NK-92 treated with Interleukin-12 subunit alpha and Interleukin-12 subunit beta, amount 100 ng/mL, for 24 hours (cell line): ENCODE data around the gene GRID1.

Experiments
- DNase-seq: peaks from one replicate; lab custom pipeline; 2025; lab: John Stamatoyannopoulos, UW

The GRID1 gene

DNA sequence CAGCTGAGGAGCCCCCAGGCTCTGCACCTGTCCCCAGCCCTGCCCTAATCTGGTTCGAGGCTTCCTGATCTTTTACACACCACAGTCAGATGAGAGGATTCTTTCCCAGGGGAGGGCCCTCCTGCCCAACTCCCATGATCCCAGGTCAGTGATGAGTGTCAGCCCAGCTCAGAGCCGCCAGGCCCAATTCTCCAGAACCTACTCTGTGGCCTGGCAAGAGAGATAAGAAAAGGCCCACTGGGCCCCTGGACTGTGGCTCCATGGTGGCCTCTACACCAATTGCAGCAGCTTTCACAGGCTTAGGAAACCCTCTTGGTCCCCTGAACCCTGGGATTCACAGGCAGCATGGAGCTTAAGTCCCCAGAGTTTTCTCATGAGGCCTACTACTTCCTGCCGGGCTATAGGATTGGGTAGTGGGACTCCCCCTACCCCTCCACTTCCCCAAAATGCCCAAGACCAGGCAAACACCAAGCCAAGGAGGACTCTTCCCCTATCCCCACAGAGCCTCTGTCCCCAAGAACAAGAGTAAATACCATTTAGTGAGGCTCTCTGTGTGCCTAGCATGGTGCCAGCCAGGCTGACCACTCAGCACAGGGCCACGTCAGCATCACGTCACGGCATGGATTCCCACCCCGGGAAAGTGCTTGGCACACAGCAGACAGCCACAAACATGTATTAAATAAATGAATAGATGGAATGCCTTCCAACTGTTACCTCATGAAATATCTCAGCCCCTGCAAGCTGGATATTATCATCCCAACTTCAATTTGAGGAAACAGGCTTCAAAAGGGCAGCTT lies 100.0 kb downstream of the GRID1 start:
- no peak for DNase-seq

DNA sequence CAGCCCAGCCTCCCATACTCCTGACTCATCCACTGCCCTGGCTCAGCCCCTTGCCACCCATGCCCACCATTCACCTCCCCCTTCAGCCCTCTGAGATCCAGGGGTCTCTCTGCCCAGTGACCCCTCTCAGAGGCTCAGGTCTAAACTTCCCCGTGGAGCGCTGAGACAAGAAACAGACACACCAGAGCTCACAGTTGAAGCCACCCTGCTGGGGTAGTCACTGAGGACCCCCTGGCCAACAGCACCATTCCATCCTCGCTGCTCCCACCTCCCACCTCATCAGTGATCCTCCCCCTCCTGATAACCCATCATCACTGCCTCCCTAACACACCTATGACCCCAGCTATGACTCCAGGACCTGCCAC lies 100.7 kb downstream of the GRID1 start:
- DNase-seq, result no peak

DNA sequence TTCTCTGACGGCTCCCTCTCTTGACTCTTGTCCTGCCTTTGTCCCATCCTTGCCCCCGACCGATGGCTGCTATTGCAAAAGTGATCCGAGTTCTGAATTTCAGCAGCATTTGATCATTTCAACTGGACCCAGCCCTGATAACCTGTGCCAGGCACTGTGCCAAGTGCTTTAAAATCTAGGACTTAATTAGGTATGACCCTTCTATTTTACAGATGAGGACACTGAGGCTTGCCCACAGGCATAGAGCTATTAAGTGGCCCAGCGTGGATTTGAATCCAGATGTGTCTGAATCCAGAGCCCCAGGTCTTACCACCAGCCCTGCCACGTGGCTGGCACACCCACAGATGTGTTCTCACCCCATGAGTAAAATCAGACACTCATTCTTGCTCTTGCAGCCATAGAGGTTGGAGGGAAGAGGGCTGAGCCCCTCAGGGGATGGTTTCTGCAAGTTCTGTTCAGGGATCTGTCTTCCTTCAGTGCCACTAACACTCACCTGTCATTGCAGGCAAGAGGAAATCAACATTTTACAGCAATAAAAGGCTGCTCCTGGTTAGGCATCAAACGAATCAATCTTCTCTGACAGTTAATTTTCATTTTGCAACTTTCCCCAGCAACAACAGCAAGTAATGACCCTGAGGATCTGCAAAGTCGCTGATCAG lies 101.2 kb downstream of the GRID1 start:
- no peak for DNase-seq

DNA sequence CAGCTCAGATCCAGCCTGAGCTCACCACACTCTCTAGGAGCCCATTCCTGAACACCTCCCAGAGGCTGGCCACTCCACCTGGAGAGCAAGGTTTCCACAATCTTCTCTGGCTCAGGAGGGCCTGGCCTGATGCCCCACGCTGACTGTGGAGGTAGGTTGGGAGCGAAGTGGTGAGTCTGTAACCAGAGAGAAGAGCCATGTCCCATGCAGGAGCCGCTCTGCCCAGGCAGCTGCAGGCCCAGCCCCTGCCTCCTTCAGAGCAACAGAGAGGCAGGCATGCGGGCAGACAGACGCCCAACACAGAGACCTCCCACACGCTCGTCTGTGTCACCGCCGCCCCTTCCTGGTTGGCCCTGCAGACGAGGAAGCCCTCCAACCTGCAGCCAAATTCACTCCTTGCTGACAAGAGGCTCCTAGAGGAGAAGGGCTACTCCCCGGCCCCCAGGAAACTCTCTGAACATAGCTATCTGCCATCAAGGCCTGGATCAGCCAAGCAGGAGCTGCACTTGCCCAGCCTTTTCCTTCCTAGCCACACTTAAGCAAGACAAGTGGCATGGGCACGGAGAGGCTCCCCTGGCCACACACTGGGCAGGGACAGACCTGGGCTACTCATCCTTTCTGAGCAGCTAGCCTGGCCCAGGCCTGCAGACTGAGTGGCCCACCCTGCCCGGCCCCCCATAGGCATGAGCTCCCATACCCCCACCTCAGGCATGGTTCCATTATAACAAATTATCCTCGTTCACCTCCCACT lies 101.9 kb downstream of the GRID1 start:
- DNase-seq, result no peak

DNA sequence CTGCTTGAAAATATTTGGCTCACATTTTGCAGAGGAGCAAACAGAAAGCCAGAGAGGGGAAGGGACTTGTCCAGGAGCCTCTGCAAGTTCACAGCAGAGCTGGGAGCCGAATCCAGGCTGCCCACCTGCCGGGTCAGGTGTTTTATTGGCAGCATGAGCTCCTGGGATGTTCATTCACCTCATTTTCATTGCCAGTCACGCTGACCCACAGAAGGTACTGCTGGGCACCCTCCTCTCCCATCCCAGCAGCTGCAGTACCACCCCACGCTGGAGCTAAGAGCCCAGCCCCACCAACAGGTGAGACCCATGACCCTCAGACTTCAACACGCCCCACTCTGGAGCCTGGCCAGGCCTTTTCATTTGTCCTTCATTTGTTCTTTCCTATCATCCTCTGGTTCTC lies 102.7 kb downstream of the GRID1 start:
- DNase-seq, result no peak

DNA sequence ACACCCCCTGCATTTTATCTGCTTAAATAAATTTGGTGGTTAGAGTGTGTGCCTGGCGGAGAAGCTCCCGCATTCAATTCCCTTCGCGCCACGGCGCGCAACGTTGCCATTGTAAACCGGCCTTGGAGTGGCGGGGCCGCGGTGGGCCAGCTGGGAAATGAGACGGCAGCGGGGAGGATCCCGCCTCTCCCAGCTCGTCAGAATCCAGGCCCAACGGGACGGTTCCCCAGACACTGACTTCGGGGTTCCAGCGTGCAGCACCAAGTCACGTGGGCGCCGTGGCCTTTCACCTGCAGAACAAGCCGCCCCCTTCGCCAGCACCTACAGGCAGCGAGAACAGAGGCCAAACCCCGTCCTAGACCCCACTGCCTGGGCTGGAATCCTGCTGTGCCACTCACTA lies 103.4 kb downstream of the GRID1 start:
- DNase-seq, result no peak

DNA sequence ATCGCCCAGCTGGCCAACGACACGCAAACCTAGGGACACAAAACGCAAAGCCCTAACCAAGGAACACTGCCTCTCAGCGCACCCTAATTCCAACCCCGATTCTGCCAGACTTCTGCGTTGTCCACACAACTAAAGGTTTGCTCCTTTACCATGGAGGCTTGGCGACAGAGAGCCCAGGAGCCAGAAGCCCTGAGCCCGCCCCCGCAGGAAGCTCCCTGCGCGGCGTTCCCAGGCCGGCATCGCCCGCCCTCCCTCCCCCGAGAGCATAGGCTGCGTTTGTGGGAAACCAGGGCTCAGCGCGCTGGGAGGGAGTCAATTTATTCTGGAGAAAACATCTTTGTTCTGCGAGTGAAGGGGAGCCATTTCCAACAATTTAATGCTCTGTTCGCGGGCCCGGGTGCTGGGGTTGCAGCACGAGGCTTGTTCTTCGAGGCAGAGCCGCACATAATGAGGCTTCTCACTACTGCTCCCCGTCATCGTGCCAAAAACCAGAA lies 103.9 kb downstream of the GRID1 start:
- no peak for DNase-seq

DNA sequence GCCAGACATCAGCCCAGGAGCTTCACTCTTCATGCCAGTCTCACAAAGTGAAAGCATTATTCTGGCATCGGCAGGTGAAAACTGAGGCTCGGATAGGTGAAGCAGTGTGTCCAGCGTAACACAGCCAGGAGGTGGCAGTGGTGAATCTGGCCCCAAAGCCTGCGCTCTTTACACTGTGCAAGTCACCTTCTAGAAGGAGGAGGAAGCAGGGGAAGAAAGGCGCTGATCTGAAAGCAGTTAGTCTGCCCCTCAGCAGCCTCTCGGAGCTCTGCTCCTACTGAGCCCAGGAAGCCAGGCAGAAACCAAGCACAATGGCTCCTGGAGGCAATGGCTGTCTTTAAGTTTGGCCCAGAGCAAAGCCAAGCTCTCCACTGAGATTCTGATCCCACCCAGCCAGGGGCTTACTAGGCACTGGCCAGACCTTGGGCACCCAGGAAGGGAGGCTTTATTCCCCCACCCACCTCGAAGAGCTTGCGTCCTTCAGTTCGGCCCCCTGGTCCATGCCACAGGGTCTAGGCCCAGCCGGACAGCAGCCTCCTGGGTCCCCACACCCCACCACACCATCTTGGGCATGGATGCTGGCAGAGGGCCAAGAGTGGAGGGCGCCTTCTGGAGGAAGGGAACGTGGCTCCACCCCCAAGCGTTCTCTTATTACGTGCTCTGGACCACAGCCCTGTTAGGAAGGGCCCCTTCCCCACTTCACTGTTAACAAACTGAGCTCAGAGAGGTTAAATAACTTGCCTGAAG lies 104.5 kb downstream of the GRID1 start:
- DNase-seq, result no peak

DNA sequence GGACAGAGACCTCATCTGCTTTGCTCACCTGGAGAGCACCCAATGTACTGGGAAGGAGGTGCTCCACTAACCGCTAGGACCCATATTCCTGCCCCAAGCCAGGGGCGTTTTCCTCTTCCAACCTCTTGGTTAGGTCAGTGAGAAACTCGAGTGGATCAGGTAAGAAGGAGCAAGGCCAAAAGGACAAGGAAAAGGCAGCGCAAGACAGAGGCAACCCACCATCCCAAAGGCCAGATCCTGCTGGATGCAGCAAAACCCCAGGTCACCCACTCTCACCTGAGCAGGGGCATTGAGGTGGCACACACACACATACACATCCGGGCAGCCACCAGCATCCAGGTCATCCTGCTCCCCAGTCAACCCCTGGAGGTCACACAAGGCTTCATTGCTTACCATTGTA lies 105.1 kb downstream of the GRID1 start:
- DNase-seq, result no peak

DNA sequence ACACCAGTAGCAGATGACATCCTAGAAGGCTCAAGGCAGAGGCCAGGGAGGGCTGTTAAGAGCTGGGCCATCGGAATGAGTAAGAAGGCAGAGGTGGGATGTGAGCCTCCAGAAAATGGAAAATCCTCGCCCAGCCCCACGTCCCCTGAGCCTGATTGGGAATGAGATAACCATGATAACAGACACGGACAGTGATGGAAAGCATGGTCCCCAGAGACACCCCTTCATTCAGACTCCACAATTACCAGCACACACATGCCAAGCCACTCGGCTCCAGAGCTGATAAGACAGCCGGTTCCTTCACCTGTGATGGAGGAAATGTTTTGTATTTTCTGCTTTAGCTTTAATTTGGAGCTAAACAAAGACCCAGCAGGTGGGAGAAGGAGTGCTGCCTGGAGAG lies 106.0 kb downstream of the GRID1 start:
- no peak for DNase-seq

DNA sequence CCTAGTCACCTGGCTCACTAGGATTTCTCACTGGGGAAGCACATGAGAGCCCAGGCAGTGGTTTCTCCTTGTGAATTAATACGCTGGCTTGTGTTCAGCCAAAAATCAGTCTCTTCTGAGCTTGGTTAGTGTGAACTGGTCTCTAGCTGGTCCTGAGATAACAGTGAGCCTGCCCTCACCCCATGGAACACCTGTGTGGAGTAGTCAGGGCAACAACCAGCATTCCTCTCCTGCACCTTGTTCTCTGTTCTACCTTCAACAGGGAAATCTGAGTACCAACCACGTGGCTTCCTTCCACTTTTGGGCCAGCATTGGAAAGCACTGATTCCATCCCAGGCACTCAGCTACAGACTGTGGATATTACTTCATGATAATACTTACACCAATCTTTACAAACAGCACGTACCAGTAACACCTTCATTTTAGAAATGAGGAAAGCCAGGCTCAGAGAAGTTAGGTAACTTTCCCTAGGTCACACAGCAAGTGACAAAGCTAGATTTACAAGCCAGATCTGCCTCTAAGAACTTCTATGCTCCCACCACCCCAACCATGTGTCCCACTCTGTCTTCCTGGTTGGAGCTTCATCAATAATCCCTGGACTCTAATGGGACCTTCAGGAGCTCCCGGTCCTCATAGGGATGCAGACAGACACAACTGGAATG lies 106.6 kb downstream of the GRID1 start:
- no peak for DNase-seq

DNA sequence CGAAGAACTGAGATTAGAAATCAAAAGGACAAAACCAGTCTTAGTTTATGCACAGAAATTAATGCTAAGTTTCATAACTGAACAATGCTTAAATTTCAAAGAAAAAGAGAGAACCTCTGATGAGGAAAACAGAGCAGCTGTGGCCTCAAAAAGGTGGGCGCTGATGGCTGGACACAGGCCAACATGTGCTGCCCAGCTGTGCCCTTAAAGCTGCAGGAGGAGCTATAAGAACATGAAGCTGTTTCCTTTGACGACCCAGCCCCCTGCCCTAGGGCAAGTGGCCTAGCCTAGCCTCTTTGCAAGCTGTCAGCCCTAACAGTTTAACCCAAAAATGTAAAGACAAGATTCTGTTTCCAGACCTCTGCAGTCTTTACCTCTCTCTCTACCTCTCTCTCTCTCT lies 107.7 kb downstream of the GRID1 start:
- DNase-seq, result no peak

DNA sequence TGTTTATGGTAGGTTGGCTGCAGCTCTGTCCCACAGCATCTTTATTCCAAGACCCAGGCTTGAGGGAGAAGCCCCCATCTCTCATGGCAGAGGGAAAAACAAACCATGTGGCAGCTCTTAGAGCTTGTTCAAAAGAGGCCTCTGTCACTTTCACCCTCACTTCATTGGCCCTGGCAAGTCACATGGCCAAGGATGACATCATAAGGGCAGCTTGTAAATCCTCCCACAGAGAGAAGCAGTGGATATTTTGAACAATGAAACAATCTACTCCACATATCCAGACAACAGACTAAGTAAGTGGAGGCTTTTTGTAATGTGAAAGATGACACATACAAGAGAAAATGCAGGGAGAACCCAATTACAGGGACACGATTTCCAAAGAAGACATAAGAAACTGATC lies 108.1 kb downstream of the GRID1 start:
- DNase-seq, result no peak

DNA sequence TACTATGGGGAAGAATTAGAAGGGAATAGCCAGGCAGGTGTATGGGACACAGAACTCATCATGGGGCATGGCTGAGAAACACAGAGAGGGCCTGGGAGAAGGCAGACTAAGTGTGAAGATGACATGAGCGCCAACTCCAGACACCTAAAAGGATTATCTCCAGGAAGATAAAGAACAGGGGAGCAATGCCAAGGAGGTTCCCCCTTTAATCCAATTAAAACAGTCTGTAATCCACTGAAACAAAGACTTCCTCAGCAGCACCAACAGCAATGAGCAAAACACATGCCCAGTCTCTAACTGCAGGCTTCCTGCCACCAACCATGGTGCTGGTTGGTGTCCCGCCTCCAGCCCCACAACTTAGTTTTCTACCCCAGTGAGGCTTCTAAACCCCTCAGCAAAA lies 108.9 kb downstream of the GRID1 start:
- no peak for DNase-seq

DNA sequence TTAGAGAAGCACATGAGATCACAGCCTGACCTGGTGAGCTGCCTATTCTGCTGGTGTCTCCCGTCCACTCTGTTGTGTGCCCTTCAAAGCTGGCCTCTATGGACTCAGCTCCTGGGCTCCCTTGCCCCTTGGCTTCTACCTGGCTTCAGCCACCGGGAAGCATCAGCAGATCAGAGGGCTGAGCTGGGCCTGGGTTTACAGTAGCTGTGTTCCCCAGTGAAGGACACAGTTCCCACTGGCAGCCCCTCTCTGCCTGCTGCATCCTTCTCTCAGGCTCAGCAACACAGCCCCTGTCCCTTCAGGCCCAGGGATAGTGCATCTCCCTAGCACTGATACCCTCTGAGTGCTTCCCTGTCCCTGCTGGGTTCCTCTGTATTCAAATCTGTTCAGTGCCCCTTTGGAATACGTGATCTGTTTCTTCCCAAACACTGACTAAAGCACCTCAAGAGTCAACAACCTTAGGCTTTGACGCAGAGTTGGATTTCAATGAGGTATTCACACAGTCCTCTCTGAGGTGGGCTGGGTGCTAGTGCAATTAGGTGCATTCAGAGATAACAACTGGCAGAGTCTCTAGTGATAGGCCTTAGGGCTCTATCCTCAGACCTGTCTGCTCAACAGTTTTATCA lies 109.8 kb downstream of the GRID1 start:
- DNase-seq, result no peak

DNA sequence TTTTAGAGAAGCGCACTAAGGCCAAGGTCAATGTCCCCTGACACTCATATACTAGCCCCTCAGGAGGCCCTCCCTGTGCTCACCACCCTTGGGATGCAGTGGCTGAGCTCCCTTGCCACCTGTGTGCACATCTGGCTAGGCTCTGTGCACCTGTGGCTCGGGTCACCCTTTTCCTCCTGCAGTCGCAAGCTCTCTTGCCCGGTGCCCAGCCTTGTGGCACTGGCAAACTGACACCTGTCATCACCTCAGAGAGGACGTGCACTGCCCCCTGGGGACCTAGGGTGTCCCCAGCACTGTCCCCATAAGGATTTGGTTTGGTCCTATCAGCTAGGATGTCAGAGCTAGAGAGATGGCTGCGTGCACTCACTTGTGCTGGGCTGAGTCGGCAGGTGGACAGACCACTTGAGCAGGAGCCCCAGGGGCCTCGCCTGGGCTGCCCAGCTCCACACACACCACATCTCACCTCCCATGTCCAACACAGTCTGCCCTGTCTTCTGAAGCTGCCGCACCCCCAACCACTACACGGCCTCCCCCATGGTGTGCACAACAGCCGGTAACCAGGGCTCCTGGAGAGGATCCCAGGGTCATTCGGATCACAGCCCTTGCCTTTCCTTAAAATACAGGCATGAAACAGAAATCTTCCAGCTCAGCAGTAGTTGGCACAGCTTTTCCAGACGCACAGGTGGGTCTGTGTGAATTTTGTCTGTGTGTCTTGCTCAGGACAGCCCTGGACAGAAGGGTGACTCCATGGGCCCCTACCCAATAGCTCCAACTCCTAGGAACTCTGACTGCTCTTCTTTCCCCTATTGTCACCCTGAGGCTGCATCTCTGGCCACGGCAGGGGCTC lies 111.0 kb downstream of the GRID1 start:
- no peak for DNase-seq

DNA sequence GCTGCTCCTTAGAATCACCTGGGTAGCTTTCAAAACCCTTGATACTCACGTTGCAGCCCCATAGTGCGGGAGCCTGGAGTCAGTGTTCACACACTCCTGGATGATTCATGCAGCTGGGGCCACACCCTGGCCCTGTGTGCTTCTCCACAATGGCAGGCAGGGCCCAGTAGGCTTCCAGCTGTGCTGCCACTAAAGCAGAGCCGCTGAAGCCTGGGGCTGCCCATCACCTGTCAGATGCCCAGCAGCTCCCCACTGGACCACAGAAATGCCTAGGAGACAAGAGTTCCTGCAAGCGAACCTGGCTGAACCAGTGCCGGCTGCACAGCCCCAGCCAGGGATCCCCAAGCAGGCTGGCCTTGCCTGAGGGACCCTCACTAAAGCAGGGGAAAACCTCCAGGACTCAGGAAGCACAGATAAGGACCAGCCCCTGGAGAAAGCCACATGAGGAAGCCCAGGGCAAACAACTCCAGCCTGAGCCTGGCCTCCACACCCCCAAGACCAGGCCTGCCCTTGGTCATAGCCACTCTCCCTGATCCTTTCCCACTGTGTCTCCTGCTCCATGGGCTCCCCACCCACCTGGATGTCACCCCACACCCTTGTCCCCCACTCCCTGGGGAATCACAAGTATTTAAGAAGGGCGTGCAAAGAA lies 111.9 kb downstream of the GRID1 start:
- DNase-seq, result no peak

DNA sequence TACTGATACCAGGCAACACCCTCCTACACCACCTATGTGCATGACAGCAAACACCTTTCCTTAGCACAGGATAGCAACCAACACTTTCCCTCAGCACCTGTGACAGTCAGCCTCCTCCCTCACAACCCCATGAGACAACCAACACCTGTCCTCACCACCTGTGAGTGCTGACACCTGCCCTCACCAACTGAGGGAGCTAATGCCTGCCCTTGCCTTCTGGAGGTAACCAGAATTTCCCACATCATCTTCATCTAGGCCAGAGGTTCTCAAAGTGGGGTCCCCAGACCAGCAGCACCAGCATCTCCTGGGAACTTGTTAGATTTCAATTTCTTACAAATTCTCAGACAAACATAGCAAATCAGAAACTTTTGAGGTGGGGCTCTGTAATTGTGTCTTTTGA lies 112.5 kb downstream of the GRID1 start:
- DNase-seq, result no peak

DNA sequence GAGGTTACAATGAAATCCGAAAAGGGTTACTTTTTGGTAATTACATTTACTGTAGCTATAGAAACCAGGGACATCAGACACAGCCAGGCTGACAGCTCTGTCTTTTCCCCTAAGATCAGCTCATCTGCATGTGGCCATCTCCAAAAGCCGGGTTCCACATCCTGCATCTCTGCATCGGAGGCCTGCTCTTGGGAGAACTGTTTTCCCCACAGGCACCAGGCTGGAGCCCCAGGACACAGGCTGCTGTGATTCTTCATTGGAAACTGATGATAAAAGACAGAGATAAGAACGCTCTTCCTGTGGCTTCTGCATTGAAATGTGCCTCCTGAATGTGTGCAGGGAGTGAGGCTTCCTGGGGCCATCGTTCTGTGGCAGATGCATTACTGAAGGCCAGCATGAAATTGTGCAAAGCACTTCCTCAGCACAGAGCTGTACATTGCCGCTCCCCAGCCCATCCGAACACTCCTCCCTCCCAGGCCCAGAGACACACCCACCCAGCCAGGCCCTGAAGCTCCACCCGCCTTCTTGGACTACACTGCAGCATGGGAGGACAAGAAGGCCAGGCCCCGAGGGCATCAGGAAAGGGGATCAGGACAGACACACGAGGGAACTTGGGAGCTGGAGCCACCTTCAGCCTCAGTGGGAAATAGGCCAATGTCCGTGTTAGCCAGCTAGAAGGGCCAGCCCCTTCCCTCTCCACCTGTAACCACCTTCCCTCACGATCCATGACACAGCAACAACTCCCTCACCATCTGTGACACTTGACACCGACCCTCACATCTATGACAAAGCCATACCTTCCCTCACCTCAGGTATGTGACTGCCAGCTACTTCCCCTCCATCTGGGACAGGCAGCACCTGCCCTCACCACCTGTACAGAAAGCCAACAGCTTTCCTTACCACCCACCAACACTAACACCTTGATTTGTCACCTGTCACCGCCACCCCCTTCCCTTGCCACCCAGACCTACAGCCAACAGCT lies 113.2 kb downstream of the GRID1 start:
- no peak for DNase-seq
